ENCODE data around the gene NKIRAS2.

NKIRAS2 gene

GRCh38 chr17:42019509-42020404, at the start of gene NKIRAS2 (continued):
- TF ChIP-seq, protein P1, sequence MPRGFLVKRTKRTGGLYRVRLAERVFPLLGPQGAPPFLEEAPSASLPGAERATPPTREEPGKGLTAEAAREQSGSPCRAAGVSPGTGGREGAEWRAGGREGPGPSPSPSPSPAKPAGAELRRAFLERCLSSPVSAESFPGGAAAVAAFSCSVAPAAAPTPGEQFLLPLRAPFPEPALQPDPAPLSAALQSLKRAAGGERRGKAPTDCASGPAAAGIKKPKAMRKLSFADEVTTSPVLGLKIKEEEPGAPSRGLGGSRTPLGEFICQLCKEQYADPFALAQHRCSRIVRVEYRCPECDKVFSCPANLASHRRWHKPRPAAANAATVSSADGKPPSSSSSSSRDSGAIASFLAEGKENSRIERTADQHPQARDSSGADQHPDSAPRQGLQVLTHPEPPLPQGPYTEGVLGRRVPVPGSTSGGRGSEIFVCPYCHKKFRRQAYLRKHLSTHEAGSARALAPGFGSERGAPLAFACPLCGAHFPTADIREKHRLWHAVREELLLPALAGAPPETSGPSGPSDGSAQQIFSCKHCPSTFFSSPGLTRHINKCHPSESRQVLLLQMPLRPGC (tag by site-specific recombination; IDR thresholded peaks at IDR 0.05), result peak; percentile 56; the same call in 1 of the 2 replicates
- TF ChIP-seq ZNF23 (tag by site-specific recombination; IDR thresholded peaks at IDR 0.05; ENCODE audit: borderline replicate concordance), result no peak
- TF ChIP-seq ZNF510 (tag by site-specific recombination; IDR thresholded peaks at IDR 0.05; ENCODE audit: insufficient replicate concordance), result no peak
- TF ChIP-seq ZNF654 (tag by site-specific recombination; IDR thresholded peaks at IDR 0.05; ENCODE audit: low read depth), result no peak
- 0 out of 2 replicates have a peak, but pooled peaks have one; percentile 42 for TF ChIP-seq ZNF843 (tag by site-specific recombination; IDR thresholded peaks at IDR 0.05)
- TF ChIP-seq OSR2 (tag by site-specific recombination; IDR thresholded peaks at IDR 0.05), result peak; percentile 24; the same call in 1 of the 2 replicates
- TF ChIP-seq ZNF223 (tag by site-specific recombination; IDR thresholded peaks at IDR 0.05), result no peak
- peak; percentile 21; the same call in 1 of the 2 replicates for TF ChIP-seq YY1 (tag by site-specific recombination; IDR thresholded peaks at IDR 0.05)
- TF ChIP-seq SP2 (tag by site-specific recombination; IDR thresholded peaks at IDR 0.05), result peak; percentile 95
- no peak for TF ChIP-seq ZNF548 (tag by site-specific recombination; IDR thresholded peaks at IDR 0.05)
- TF ChIP-seq ZEB2 (tag by site-specific recombination; IDR thresholded peaks at IDR 0.05), result peak; percentile 84; the same call in 1 of the 2 replicates
- TF ChIP-seq ZSCAN30 (tag by site-specific recombination; IDR thresholded peaks at IDR 0.05), result peak; percentile 84; the same call in 1 of the 2 replicates
- peak; percentile 91 for TF ChIP-seq ZNF518A (tag by site-specific recombination; conservative IDR thresholded peaks at IDR 0.05; ENCODE audit: low read depth)
- no peak for TF ChIP-seq GLI4 (tag by site-specific recombination; IDR thresholded peaks at IDR 0.05)
- 0 out of 2 replicates have a peak, but pooled peaks have one; percentile 27 for TF ChIP-seq ZNF610 (tag by site-specific recombination; IDR thresholded peaks at IDR 0.05; ENCODE audit: borderline replicate concordance)
- 0 out of 2 replicates have a peak, but pooled peaks have one; percentile 28 for TF ChIP-seq ZNF580 (tag by site-specific recombination; IDR thresholded peaks at IDR 0.05)
- no peak for TF ChIP-seq ZNF18 (tag by site-specific recombination; IDR thresholded peaks at IDR 0.05)
- no peak for TF ChIP-seq ZNF404 (tag by site-specific recombination; IDR thresholded peaks at IDR 0.05)
- TF ChIP-seq ZBTB7A (tag by site-specific recombination; IDR thresholded peaks at IDR 0.05; ENCODE audit: low read depth), result no peak
- TF ChIP-seq ZNF354C (tag by site-specific recombination; IDR thresholded peaks at IDR 0.05; ENCODE audit: borderline replicate concordance, low read depth), result no peak
- TF ChIP-seq ZNF248 (tag by site-specific recombination; IDR thresholded peaks at IDR 0.05), result no peak
- peak; percentile 57; the same call in 1 of the 2 replicates for TF ChIP-seq ZNF391 (tag by site-specific recombination; IDR thresholded peaks at IDR 0.05; ENCODE audit: borderline replicate concordance, low read depth)
- no peak for TF ChIP-seq ATF2 (tag by site-specific recombination; IDR thresholded peaks at IDR 0.05; ENCODE audit: low read depth)
- TF ChIP-seq ZNF114 (tag by site-specific recombination; IDR thresholded peaks at IDR 0.05), result no peak
- TF ChIP-seq ZBTB17 (tag by site-specific recombination; IDR thresholded peaks at IDR 0.05), result peak; percentile 73
- peak; percentile 87 for TF ChIP-seq SP3 (tag by site-specific recombination; IDR thresholded peaks at IDR 0.05)
- TF ChIP-seq MZF1 (tag by site-specific recombination; IDR thresholded peaks at IDR 0.05; ENCODE audit: borderline replicate concordance), result no peak

Data from HEK293 (cell line).